HepG2 (cell line): Measurements from ENCODE around the gene FBXO9. TPM values are rescaled to one million over a fixed set of nuclear protein-coding genes. Genes with fewer than 3 reads are reported as not detected.

Experiments used
- CEBPG ChIP-seq: IDR thresholded peaks from 2 replicates; pipeline ENCODE4 v1.6.1; 2016
- CREM ChIP-seq, 2 experiments: sonication (generic) in 1 of 2; formaldehyde crosslinking in 1 of 2; IDR thresholded peaks; 2 replicates each; pipeline versions ENCODE4 v1.4.0 to v1.6.1; 2016 to 2020; ENCODE audit warnings: antibody characterized with exemption in 1 of 2, mild to moderate bottlenecking in 1 of 2, missing genetic modification reagents in 1 of 2
- FOXC1 ChIP-seq: sonication (generic); formaldehyde crosslinking; IDR thresholded peaks from 2 replicates; pipeline ENCODE4 v1.8.0; 2022; ENCODE audit warnings: mild to moderate bottlenecking, missing genetic modification reagents, borderline replicate concordance
- MAX ChIP-seq: IDR thresholded peaks from 2 replicates; pipeline ENCODE4 v1.6.1; 2012; ENCODE audit warnings: inconsistent platforms
- NBN ChIP-seq: fragments of 450-650 bp; conservative IDR thresholded peaks from 2 replicates; pipeline ENCODE4 v1.6.1; 2017
- NR1H2 ChIP-seq: sonication (generic); formaldehyde crosslinking; IDR thresholded peaks from 2 replicates; pipeline ENCODE4 v1.8.1; 2022; ENCODE audit warnings: low read depth, missing genetic modification reagents, borderline replicate concordance
- NR2F2 ChIP-seq: IDR thresholded peaks from 2 replicates; pipeline ENCODE4 v1.6.1; 2012; ENCODE audit warnings: low read depth, inconsistent platforms, borderline replicate concordance
- SOX13 ChIP-seq, 3 experiments: fragments of 450-650 bp in 1 of 3; sonication (generic) in 1 of 3; formaldehyde crosslinking in 1 of 3; IDR thresholded peaks in 2 of 3; conservative IDR thresholded peaks in 1 of 3; 2 replicates each; pipeline versions ENCODE4 v1.5.0 to v1.6.1; 2016 to 2020; ENCODE audit warnings: antibody characterized with exemption in 1 of 3, mild to moderate bottlenecking in 1 of 3, missing compliant biosample characterization in 1 of 3, missing genetic modification reagents in 1 of 3, moderate library complexity in 1 of 3
- STAG1 ChIP-seq: sonication (generic); formaldehyde crosslinking; IDR thresholded peaks from 2 replicates; pipeline ENCODE4 v1.4.0; 2020; ENCODE audit warnings: missing genetic modification reagents
- SUZ12 ChIP-seq: fragments of 150-350 bp; IDR thresholded peaks from 2 replicates; pipeline ENCODE4 v1.6.1; 2014; ENCODE audit warnings: low read depth, low read length
- THAP8 ChIP-seq: sonication (generic); formaldehyde crosslinking; IDR thresholded peaks from 2 replicates; pipeline ENCODE4 v1.5.1; 2020; ENCODE audit warnings: missing genetic modification reagents, mild to moderate bottlenecking, borderline replicate concordance
- ZBED4 ChIP-seq: sonication (generic); formaldehyde crosslinking; IDR thresholded peaks from 2 replicates; pipeline ENCODE4 v1.4.0; 2020; ENCODE audit warnings: missing genetic modification reagents, borderline replicate concordance
- ZFY ChIP-seq: sonication (generic); formaldehyde crosslinking; IDR thresholded peaks from 2 replicates; pipeline ENCODE4 v1.4.0; 2020; ENCODE audit warnings: missing genetic modification reagents
- ZNF354B ChIP-seq: sonication (generic); formaldehyde crosslinking; IDR thresholded peaks from 2 replicates; pipeline ENCODE4 v1.8.0; 2022; ENCODE audit warnings: mild to moderate bottlenecking, missing genetic modification reagents
- ZNF577 ChIP-seq: sonication (generic); formaldehyde crosslinking; IDR thresholded peaks from 2 replicates; pipeline ENCODE4 v1.4.0; 2020; ENCODE audit warnings: mild to moderate bottlenecking, low read depth, missing genetic modification reagents, borderline replicate concordance
- polyA plus RNA-seq, 8 experiments: library from polyadenylated mRNA; depleted of rRNA in 3 of 8; stranded (reverse) in 7 of 8; unstranded in 1 of 8; fragments of >200 nt; fragmentation: Illumina TruSeq in 4 of 8; extraction: Trizol in 4 of 8; gene quantifications; 2 replicates each; pipeline versions ENCODE4 v1.2.1 to v1.2.3, GENCODE V29; 2011 to 2016; ENCODE audit warnings: low read depth in 4 of 8, missing spikeins in 1 of 8, mixed read lengths in 1 of 8; ENCODE audit not compliant: insufficient read depth in 1 of 8
- total RNA-seq, 5 experiments: library from RNA; depleted of rRNA; stranded (reverse); fragments of >200 nt; fragmentation: Illumina TruSeq; extraction: Trizol; gene quantifications; 2 replicates each; pipeline ENCODE4 v1.2.3, GENCODE V29; 2016; ENCODE audit warnings: low read depth in 1 of 5
- TF ChIP-seq, protein P1 (sequence below): sonication (generic); formaldehyde crosslinking; IDR thresholded peaks from 2 replicates; pipeline ENCODE4 v1.4.0; 2020; ENCODE audit warnings: missing genetic modification reagents
- TF ChIP-seq, protein P2 (sequence below): sonication (generic); formaldehyde crosslinking; IDR thresholded peaks from 2 replicates; pipeline ENCODE4 v1.5.0; 2020; ENCODE audit warnings: mild to moderate bottlenecking, missing genetic modification reagents, borderline replicate concordance

The FBXO9 gene
- total and polyA plus RNA-seq, 2 of the 13 experiments (the other 11 are each of a cell fraction or from before 2014, with no cell fraction given), result 64.3 to 98.4 TPM

- TF ChIP-seq, protein P1, sequence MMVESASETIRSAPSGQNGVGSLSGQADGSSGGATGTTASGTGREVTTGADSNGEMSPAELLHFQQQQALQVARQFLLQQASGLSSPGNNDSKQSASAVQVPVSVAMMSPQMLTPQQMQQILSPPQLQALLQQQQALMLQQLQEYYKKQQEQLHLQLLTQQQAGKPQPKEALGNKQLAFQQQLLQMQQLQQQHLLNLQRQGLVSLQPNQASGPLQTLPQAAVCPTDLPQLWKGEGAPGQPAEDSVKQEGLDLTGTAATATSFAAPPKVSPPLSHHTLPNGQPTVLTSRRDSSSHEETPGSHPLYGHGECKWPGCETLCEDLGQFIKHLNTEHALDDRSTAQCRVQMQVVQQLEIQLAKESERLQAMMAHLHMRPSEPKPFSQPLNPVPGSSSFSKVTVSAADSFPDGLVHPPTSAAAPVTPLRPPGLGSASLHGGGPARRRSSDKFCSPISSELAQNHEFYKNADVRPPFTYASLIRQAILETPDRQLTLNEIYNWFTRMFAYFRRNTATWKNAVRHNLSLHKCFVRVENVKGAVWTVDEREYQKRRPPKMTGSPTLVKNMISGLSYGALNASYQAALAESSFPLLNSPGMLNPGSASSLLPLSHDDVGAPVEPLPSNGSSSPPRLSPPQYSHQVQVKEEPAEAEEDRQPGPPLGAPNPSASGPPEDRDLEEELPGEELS, result peak; percentile 34
- TF ChIP-seq ZBED4 (CRISPR knock-in tag) (peak; percentile 58; the same call in 1 of the 2 replicates), CREM (IDR thresholded peaks at IDR 0.05) (peak; percentile 63; the same call in 1 of the 2 replicates), CREM (CRISPR knock-in tag; IDR thresholded peaks at IDR 0.05) (no peak), NR1H2 (CRISPR knock-in tag) (no peak), STAG1 (0 out of 2 replicates have a peak, but pooled peaks have one; percentile 16), NR2F2 (peak; percentile 57; the same call in 1 of the 2 replicates), CEBPG (CRISPR knock-in tag) (peak; percentile 61), ZNF354B (CRISPR knock-in tag) (no peak), THAP8 (CRISPR knock-in tag) (no peak), FOXC1 (CRISPR knock-in tag) (no peak), ZNF577 (CRISPR knock-in tag) (no peak), SOX13 (IDR thresholded peaks at IDR 0.05) (peak; percentile 57), SOX13 (CRISPR knock-in tag; conservative IDR thresholded peaks at IDR 0.05 in 1 of 2, IDR thresholded peaks at IDR 0.05 in 1 of 2) (peak in 1 of 2 experiments; percentile 84; a peak in 2 of 4 replicates), ZFY (CRISPR knock-in tag) (peak; percentile 61; the same call in 1 of the 2 replicates), MAX (0 out of 2 replicates have a peak, but pooled peaks have one; percentile 26), NBN (no peak), SUZ12 (no peak)
- TF ChIP-seq, protein P2, sequence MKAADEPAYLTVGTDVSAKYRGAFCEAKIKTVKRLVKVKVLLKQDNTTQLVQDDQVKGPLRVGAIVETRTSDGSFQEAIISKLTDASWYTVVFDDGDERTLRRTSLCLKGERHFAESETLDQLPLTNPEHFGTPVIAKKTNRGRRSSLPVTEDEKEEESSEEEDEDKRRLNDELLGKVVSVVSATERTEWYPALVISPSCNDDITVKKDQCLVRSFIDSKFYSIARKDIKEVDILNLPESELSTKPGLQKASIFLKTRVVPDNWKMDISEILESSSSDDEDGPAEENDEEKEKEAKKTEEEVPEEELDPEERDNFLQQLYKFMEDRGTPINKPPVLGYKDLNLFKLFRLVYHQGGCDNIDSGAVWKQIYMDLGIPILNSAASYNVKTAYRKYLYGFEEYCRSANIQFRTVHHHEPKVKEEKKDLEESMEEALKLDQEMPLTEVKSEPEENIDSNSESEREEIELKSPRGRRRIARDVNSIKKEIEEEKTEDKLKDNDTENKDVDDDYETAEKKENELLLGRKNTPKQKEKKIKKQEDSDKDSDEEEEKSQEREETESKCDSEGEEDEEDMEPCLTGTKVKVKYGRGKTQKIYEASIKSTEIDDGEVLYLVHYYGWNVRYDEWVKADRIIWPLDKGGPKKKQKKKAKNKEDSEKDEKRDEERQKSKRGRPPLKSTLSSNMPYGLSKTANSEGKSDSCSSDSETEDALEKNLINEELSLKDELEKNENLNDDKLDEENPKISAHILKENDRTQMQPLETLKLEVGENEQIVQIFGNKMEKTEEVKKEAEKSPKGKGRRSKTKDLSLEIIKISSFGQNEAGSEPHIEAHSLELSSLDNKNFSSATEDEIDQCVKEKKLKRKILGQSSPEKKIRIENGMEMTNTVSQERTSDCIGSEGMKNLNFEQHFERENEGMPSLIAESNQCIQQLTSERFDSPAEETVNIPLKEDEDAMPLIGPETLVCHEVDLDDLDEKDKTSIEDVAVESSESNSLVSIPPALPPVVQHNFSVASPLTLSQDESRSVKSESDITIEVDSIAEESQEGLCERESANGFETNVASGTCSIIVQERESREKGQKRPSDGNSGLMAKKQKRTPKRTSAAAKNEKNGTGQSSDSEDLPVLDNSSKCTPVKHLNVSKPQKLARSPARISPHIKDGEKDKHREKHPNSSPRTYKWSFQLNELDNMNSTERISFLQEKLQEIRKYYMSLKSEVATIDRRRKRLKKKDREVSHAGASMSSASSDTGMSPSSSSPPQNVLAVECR, result no peak
These were observed 10.7 kb upstream of the FBXO9 start (continued) for GRCh38 chr6:53054532-53054931.
